DND-41 (cell line): ENCODE data around the gene EXOSC2.

Experiments
- EZH2 ChIP-seq: IDR thresholded peaks from 3 replicates; pipeline ENCODE4 v1.6.1; 2012; ENCODE audit warnings: borderline replicate concordance, low read depth, mild to moderate bottlenecking, moderate library complexity, low read length, inconsistent platforms; ENCODE audit not compliant: severe bottlenecking
- TF ChIP-seq, protein P1 (sequence below): IDR thresholded peaks from 2 replicates; pipeline ENCODE4 v1.5.1; 2012; ENCODE audit warnings: borderline replicate concordance, low read length, moderate library complexity, mild to moderate bottlenecking; ENCODE audit not compliant: poor library complexity, severe bottlenecking; ENCODE audit errors: extremely low read depth

DNA sequence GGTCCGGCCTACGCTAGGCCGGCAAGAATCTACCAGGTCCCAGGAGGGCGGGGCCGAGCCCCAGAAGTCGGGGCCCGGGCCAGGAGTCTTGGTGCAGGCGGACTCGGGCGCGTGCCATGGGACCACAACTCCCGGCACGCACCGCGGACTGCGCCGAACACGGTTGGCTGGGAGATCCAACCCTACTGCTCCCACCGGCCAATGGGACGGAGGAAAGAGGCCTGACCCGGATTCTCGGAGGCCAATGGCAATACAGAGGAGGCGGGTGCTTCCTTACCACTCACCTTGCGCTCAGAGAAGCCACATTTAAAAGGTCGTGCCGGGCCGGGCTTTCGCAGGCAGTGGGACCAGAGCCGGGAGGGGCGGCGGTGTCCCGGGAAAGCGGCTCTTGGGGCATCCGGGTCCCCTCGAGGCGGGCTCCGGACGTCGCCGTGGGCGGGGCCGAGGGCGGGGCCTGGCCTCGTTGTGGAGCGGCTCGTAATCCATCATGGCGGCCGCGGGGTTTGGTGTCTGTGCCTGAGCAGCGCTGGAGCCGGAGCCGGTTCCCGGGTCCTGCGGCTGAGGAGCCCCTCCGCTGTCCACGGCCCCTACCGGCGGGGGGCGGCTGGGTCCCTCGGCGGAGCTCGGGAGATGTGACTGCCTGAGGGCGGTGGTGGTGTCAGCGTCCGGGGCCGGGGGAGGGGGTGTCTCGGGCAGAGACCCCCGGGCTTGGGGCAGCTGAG lies 19.1 kb downstream of the EXOSC2 start:
- TF ChIP-seq, protein P1, sequence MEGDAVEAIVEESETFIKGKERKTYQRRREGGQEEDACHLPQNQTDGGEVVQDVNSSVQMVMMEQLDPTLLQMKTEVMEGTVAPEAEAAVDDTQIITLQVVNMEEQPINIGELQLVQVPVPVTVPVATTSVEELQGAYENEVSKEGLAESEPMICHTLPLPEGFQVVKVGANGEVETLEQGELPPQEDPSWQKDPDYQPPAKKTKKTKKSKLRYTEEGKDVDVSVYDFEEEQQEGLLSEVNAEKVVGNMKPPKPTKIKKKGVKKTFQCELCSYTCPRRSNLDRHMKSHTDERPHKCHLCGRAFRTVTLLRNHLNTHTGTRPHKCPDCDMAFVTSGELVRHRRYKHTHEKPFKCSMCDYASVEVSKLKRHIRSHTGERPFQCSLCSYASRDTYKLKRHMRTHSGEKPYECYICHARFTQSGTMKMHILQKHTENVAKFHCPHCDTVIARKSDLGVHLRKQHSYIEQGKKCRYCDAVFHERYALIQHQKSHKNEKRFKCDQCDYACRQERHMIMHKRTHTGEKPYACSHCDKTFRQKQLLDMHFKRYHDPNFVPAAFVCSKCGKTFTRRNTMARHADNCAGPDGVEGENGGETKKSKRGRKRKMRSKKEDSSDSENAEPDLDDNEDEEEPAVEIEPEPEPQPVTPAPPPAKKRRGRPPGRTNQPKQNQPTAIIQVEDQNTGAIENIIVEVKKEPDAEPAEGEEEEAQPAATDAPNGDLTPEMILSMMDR = no peak
- no peak for TF ChIP-seq EZH2
